ENCODE measurements around the gene ZNF212.

Gene ZNF212

DNA sequence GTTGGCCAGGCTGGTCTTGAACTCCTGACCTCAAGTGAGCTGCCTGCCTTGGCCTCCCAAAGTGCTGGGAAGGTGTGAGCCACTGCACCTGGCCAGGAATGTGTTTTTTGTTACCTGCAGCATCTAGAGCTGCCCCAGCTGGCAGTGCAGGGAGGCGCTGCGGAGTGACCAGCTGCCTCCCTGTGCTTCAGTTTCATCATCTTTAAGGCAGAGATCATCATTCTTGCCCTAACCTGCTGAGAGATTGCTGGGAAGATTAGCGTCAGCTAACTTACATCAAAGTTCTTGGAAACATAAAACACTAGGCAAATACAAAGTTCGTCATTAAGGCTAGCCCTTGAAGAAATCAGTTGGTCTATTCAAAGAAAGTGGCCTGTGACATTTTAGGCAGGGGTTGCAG, 41.8 kb upstream of the ZNF212 start:
- TF ChIP-seq, protein P1, sequence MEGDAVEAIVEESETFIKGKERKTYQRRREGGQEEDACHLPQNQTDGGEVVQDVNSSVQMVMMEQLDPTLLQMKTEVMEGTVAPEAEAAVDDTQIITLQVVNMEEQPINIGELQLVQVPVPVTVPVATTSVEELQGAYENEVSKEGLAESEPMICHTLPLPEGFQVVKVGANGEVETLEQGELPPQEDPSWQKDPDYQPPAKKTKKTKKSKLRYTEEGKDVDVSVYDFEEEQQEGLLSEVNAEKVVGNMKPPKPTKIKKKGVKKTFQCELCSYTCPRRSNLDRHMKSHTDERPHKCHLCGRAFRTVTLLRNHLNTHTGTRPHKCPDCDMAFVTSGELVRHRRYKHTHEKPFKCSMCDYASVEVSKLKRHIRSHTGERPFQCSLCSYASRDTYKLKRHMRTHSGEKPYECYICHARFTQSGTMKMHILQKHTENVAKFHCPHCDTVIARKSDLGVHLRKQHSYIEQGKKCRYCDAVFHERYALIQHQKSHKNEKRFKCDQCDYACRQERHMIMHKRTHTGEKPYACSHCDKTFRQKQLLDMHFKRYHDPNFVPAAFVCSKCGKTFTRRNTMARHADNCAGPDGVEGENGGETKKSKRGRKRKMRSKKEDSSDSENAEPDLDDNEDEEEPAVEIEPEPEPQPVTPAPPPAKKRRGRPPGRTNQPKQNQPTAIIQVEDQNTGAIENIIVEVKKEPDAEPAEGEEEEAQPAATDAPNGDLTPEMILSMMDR (IDR thresholded peaks at IDR 0.05; ENCODE audit: borderline replicate concordance, insufficient read depth, low read depth, low read length): no peak
- H3K4me3 ChIP-seq (ENCODE audit: low read depth, low read length): no peak overlapping the region

DNA sequence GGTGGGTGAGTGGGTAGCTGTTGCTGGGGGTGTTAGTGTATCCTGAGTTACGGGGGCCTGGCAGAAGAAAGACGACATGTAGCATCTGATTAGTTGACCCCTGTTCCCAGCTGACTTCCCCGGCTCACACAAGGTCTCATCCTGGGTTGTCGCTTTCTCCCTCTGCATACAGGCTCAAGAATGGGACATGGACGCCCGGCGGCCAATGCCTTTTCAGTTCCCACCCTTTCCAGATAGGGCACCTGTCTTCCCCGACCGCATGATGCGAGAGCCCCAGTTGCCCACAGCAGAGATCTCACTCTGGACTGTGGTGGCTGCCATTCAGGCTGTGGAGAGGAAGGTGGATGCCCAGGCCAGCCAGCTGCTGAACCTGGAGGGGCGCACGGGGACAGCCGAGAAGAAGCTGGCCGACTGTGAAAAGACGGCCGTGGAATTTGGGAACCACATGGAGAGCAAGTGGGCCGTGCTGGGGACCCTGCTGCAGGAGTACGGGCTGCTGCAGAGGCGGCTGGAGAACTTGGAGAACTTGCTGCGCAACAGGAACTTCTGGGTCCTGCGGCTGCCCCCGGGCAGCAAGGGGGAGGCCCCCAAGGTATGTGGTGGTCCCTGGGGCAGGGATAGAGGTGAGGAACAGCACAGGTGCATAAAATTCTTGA, 41.2 kb upstream of the ZNF212 start:
- TF ChIP-seq, protein P1 (IDR thresholded peaks at IDR 0.05; ENCODE audit: borderline replicate concordance, insufficient read depth, low read depth, low read length): no peak
- no peak overlapping the region for H3K4me3 ChIP-seq (ENCODE audit: low read depth, low read length)

DNA sequence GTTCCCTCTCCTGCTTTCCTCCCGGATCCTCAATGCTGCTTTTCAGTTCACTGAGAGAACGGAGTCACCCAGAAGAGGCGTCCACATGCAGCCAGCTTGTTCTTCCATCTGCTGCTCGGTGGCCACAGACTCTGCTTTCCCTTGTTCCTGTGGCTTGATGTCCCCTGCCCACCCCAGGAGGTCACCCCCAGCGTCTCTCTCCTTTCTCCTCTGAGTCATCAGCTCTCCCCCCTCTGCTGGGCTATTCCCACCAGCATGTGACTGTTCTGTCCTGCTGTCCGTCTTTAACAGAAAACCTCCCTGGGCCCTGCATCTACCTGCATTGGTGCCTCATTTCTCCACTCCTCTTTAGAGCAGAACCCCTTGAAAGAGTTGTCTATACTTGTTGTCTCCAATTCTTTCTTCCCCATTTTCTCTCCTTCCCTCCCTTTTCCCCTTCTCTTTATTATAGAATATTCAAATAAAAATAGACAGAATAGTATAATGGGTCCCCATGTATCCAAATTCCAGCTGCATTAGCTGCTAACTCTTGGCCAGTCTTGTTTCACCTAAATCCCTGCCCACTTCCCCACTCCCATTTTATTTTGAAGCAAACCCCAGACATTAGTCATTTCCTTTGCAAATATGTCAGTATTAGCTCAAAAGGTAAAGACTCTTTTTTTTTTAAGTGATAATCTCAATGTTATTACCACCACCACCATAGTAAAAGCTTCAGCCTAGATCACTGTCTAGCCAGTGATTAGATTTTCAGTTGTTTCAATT, 40.0 kb upstream of the ZNF212 start:
- TF ChIP-seq, protein P1 (IDR thresholded peaks at IDR 0.05; ENCODE audit: borderline replicate concordance, insufficient read depth, low read depth, low read length): no peak
- H3K4me3 ChIP-seq (ENCODE audit: low read depth, low read length): no peak overlapping the region

DNA sequence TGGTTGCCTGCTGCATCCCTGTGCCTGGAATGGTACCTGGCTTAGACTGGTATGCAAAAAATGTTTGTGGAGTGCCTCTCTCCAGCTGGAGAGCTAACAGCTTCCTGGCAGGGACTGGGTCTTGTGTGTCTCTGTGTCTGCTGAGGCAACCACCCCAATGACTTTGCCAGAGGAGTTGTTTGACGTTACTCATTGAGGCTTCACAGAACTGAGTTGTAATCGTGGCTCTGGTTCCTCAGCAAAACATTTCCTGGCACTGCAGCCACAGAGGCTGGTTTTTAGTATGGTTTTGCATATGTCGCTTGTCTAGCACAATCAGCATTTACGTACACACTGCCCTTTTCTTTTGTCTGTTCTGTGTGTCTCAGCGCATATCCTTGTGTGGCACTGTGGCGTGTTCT, 36.6 kb upstream of the ZNF212 start:
- TF ChIP-seq, protein P1 (IDR thresholded peaks at IDR 0.05; ENCODE audit: borderline replicate concordance, insufficient read depth, low read depth, low read length): no peak
- no peak overlapping the region for H3K4me3 ChIP-seq (ENCODE audit: low read depth, low read length)

DNA sequence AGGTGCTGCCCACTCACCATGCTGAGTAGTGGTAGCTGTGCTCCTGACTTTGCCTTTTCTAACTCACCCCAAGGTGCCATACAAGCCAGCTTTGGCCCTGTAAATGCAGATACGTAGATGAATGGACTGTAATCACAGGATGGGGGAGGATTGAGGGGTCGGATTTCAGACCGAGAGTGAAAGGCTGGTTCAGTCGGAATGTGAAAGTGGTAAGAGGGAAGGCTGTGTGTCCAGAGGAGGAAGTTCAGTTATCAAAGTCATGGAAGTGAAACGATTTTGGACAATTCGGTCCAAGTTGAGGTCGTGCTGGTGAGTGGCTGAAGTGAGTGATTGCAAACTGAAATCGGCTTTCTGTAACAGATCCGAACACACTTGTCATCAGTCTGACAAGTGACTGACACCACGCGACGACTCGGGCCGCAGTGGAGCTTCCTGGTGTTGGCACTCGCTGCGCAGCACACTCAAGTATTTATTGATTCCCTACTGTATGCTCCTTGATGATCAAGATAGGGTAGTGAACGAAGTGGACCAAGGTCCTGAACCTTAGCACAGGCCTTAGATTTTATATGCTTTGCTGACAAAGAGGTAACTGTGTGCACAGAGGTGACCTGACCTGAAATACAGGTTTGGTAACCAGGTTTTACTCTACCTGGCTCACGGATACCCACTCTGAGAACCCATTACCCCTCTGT, 33.6 kb upstream of the ZNF212 start:
- TF ChIP-seq, protein P1 (IDR thresholded peaks at IDR 0.05; ENCODE audit: borderline replicate concordance, insufficient read depth, low read depth, low read length): no peak
- no peak overlapping the region for H3K4me3 ChIP-seq (ENCODE audit: low read depth, low read length)

DNA sequence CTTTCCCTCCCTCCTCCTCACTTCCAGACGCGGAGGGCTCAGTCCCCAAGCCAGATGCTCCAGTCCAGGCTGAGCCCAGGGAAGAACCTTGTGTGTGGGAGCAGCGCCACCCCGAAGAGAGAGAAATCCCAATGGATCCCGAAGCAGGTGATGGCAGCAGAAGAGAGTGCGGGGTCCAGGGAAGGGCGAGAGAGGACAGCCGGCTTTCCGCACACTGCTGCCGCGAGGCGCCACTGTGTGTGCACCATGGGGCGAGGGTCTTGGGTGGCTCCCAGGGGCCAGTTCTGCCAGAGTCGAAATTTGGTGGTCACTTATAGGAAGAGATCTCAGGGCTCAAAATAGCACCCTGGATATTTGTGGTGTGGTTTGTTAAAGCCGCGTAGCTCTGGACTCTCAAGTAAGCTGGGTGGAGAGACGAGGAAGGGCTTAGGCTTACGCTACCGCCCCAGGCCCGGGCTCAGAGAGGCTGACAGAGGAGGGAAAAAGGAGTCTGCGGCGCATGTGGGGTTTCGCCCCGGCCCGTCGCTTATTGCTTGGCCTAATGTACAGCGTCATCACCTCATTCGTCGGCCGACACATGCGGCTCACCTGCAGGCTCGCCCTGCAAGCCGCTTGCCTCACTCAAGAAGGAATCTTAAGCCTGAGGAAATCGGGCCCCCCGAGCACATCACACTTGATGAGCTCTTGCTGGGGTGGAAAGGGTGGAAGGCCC, 32.0 kb upstream of the ZNF212 start:
- TF ChIP-seq, protein P1 (IDR thresholded peaks at IDR 0.05; ENCODE audit: borderline replicate concordance, insufficient read depth, low read depth, low read length): no peak
- H3K4me3 ChIP-seq (ENCODE audit: low read depth, low read length): no peak overlapping the region
